HG02981 (cell line): ENCODE results near the gene ALPL.

ENCODE experiments used
- ATAC-seq: cut with Tn5 transposase; IDR thresholded peaks from one replicate; pipeline ENCODE4 v1.9.1; 2021; ENCODE audit warnings: mild to moderate bottlenecking, moderate library complexity; ENCODE audit not compliant: unreplicated experiment

ALPL gene

GRCh38 chr1:21596174-21596573, 87.0 kb downstream of the ALPL start:
- ATAC-seq = no peak

- ATAC-seq = no peak
These were observed 87.4 kb downstream of the ALPL start for GRCh38 chr1:21596628-21597027.

- no peak for ATAC-seq
These were observed 88.5 kb downstream of the ALPL start for GRCh38 chr1:21597753-21598152.

- ATAC-seq = no peak
These were observed 89.2 kb downstream of the ALPL start for GRCh38 chr1:21598417-21598816.

GRCh38 chr1:21598904-21599303, 89.7 kb downstream of the ALPL start:
- no peak for ATAC-seq

- ATAC-seq = no peak
These were observed 90.2 kb downstream of the ALPL start for GRCh38 chr1:21599402-21599801.

- no peak for ATAC-seq
These were observed 92.2 kb downstream of the ALPL start for GRCh38 chr1:21601278-21602048.

GRCh38 chr1:21603177-21604138, 94.2 kb downstream of the ALPL start:
- no peak for ATAC-seq

- no peak for ATAC-seq
These were observed 95.2 kb downstream of the ALPL start for GRCh38 chr1:21604208-21604957.

GRCh38 chr1:21605012-21605715, 95.9 kb downstream of the ALPL start:
- no peak for ATAC-seq

- no peak for ATAC-seq
These were observed 96.9 kb downstream of the ALPL start for GRCh38 chr1:21605964-21606705.

- ATAC-seq = peak; percentile 67
These were observed 98.6 kb downstream of the ALPL start for GRCh38 chr1:21607549-21608529.

GRCh38 chr1:21608798-21609197, 99.6 kb downstream of the ALPL start:
- no peak for ATAC-seq

- ATAC-seq = no peak
These were observed 100.8 kb downstream of the ALPL start for GRCh38 chr1:21610027-21610426.

- no peak for ATAC-seq
These were observed 102.0 kb downstream of the ALPL start for GRCh38 chr1:21610989-21611785.

- no peak for ATAC-seq
These were observed 102.8 kb downstream of the ALPL start for GRCh38 chr1:21612057-21612456.

- ATAC-seq = no peak
These were observed 104.0 kb downstream of the ALPL start for GRCh38 chr1:21613072-21613867.
